OCI-LY3 (cell line): ENCODE results near the gene CISTR.

ENCODE experiments used
- H2AFZ ChIP-seq: fragments of 200-600, 300-600 bp; shearing (Covaris generic); 2 replicates; pipeline ENCODE4 v1.6.0; 2014; ENCODE audit warnings: antibody characterized with exemption, low read depth, low read length
- H3K27ac ChIP-seq: fragments of 200-600, 300-600 bp; sonication (generic); 2 replicates; pipeline ENCODE4 v1.5.1; 2014; ENCODE audit warnings: mild to moderate bottlenecking, low read length, moderate library complexity, mixed read lengths
- H3K27me3 ChIP-seq: fragments of 200-600, 300-600 bp; sonication (generic); 2 replicates; pipeline ENCODE4 v1.6.1; 2014; ENCODE audit warnings: low read depth, low read length, mixed read lengths
- H3K36me3 ChIP-seq: fragments of 200-600, 300-600 bp; sonication (generic); replicated peaks from 2 replicates; pipeline ENCODE3; 2014; ENCODE audit warnings: low read depth, low read length, mixed read lengths
- H3K4me1 ChIP-seq: fragments of 300-600, 200-600 bp; sonication (generic); 2 replicates; pipeline ENCODE4 v1.6.1; 2014; ENCODE audit warnings: low read length, mixed read lengths
- H3K4me2 ChIP-seq: fragments of 200-600, 300-600 bp; sonication (generic); 2 replicates; pipeline ENCODE4 v1.6.1; 2014; ENCODE audit warnings: low read length, mixed read lengths
- H3K4me3 ChIP-seq: fragments of 300-600, 200-600 bp; sonication (generic); 2 replicates; pipeline ENCODE4 v1.5.1; 2014; ENCODE audit warnings: antibody characterized with exemption, mild to moderate bottlenecking, low read length, moderate library complexity
- H3K79me2 ChIP-seq: fragments of 300-600, 200-600 bp; shearing (Covaris generic); 2 replicates; pipeline ENCODE4 v1.6.1; 2014; ENCODE audit warnings: mild to moderate bottlenecking, low read length, mixed read lengths
- H3K9ac ChIP-seq: fragments of 300-600, 200-600 bp; shearing (Covaris generic); 2 replicates; pipeline ENCODE4 v1.6.0; 2014; ENCODE audit warnings: mild to moderate bottlenecking, low read length, moderate library complexity
- H3K9me3 ChIP-seq: fragments of 200-600, 300-600 bp; shearing (Covaris generic); 2 replicates; pipeline ENCODE4 v1.6.1; 2014; ENCODE audit warnings: low read length, mixed read lengths; ENCODE audit not compliant: insufficient read depth
- H4K20me1 ChIP-seq: fragments of 200-600, 300-600 bp; sonication (generic); 2 replicates; pipeline ENCODE4 v1.6.1; 2016; ENCODE audit warnings: low read length, mixed read lengths; ENCODE audit not compliant: insufficient read depth
- CTCF ChIP-seq: fragments of 200-600, 300-600 bp; sonication (generic); IDR thresholded peaks from 2 replicates; pipeline ENCODE4 v1.5.1; 2014; ENCODE audit warnings: antibody characterized with exemption, low read length, low read depth
- EZH2phosphoT487 ChIP-seq: fragments of 200-600 bp; shearing (Covaris generic); IDR thresholded peaks from 2 replicates; pipeline ENCODE4 v1.6.1; 2018; ENCODE audit warnings: antibody characterized with exemption, mixed run types, low read depth

The CISTR gene

GRCh38 chr12:53729644-53730043 is 22.1 kb downstream of the CISTR start:
- Histone ChIP-seq H4K20me1 (no peaks in the 10 kb centered on the region), H3K36me3 (no peaks in the 10 kb centered on the region), H3K9me3 (no peaks in the 10 kb centered on the region), H3K4me1 (peaks cover 13% of the 10 kb centered on the region), H3K79me2 (no peaks in the 10 kb centered on the region), H3K4me3 (no peak overlapping the region), H3K27ac (no peak overlapping the region), H3K27me3 (0 out of 2 replicates have a peak, but pooled peaks cover 3% of the 10 kb centered on the region), H3K9ac (no peak overlapping the region), H2AFZ (no peak overlapping the region), H3K4me2 (no peak overlapping the region)
- TF ChIP-seq CTCF (no peak), EZH2phosphoT487 (no peak)

GRCh38 chr12:53728206-53728605 is 23.6 kb downstream of the CISTR start:
- 0 out of 2 replicates have a peak overlapping the region, but pooled peaks have one; percentile 86 for H2AFZ ChIP-seq
- H3K27me3 ChIP-seq = 0 out of 2 replicates have a peak, but pooled peaks cover 3% of the 10 kb centered on the region
- peak overlapping the region; percentile 66; the same call in 1 of the 2 replicates for H3K9ac ChIP-seq
- H3K79me2 ChIP-seq = no peaks in the 10 kb centered on the region
- no peak for TF ChIP-seq CTCF
- TF ChIP-seq EZH2phosphoT487 = no peak
- H4K20me1 ChIP-seq = no peaks in the 10 kb centered on the region
- no peaks in the 10 kb centered on the region for H3K9me3 ChIP-seq
- H3K36me3 ChIP-seq = no peaks in the 10 kb centered on the region
- peak overlapping the region; percentile 86 for H3K4me2 ChIP-seq
- peak overlapping the region; percentile 85 for H3K4me3 ChIP-seq
- no peak overlapping the region for H3K27ac ChIP-seq
- peaks cover 13% of the 10 kb centered on the region for H3K4me1 ChIP-seq

GRCh38 chr12:53727310-53728041 is 24.3 kb downstream of the CISTR start, which contains the start of gene CALCOCO1:
Gene CALCOCO1, minus strand, starts transcription at chr12:53727452. Its CDS starts 2,210 bp downstream, at chr12:53725242.
- Histone ChIP-seq H3K36me3 (no peaks in the 10 kb centered on the region), H3K27ac (peak within 1 kb of the TSS; percentile 22; the same call in 1 of the 2 replicates), H4K20me1 (no peaks in the 10 kb centered on the region), H3K9ac (peak within 1 kb of the TSS; percentile 66), H3K4me2 (peak within 1 kb of the TSS; percentile 95), H3K9me3 (no peaks in the 10 kb centered on the region), H3K79me2 (no peaks in the 10 kb centered on the region), H2AFZ (peak within 1 kb of the TSS; percentile 86), H3K4me1 (peaks cover 13% of the 10 kb centered on the region), H3K27me3 (no peaks in the 10 kb centered on the region), H3K4me3 (peak within 1 kb of the TSS; percentile 85)
- TF ChIP-seq EZH2phosphoT487 (no peak), CTCF (no peak)

GRCh38 chr12:53726946-53727309 is 24.9 kb downstream of the CISTR start:
- no peaks in the 10 kb centered on the region for H4K20me1 ChIP-seq
- peaks cover 13% of the 10 kb centered on the region for H3K4me1 ChIP-seq
- peak overlapping the region; percentile 50 for H2AFZ ChIP-seq
- H3K9me3 ChIP-seq = no peaks in the 10 kb centered on the region
- peak overlapping the region; percentile 50 for H3K9ac ChIP-seq
- no peaks in the 10 kb centered on the region for H3K27me3 ChIP-seq
- H3K4me2 ChIP-seq = peak overlapping the region; percentile 95
- peak overlapping the region; percentile 84 for H3K4me3 ChIP-seq
- H3K27ac ChIP-seq = no peak overlapping the region
- no peak for TF ChIP-seq CTCF
- no peak for TF ChIP-seq EZH2phosphoT487
- no peaks in the 10 kb centered on the region for H3K79me2 ChIP-seq
- no peaks in the 10 kb centered on the region for H3K36me3 ChIP-seq
